IPS-20b (cell line): Measurements from ENCODE around the gene GSK3B.

Source experiments
- H3K27ac ChIP-seq: one replicate; pipeline ENCODE4 v1.5.1; 2013; ENCODE audit warnings: low read length
- H3K27me3 ChIP-seq: 2 replicates; pipeline ENCODE4 v1.6.1; 2013; ENCODE audit warnings: mild to moderate bottlenecking, low read length, inconsistent platforms; ENCODE audit not compliant: insufficient read depth
- H3K36me3 ChIP-seq: 2 replicates; pipeline ENCODE4 v1.6.1; 2013; ENCODE audit warnings: low read depth, mild to moderate bottlenecking, inconsistent platforms, low read length, moderate library complexity; ENCODE audit not compliant: insufficient read depth
- H3K4me1 ChIP-seq: 2 replicates; pipeline ENCODE4 v1.6.1; 2013; ENCODE audit warnings: mild to moderate bottlenecking, control low read depth, inconsistent platforms, low read length, moderate library complexity; ENCODE audit not compliant: insufficient read depth
- H3K4me3 ChIP-seq: 2 replicates; pipeline ENCODE4 v1.5.1; 2013; ENCODE audit warnings: mild to moderate bottlenecking, low read length, inconsistent platforms
- H3K9ac ChIP-seq: 2 replicates; pipeline ENCODE4 v1.6.1; 2013; ENCODE audit warnings: low read depth, mild to moderate bottlenecking, inconsistent platforms, low read length, moderate library complexity
- H3K9me3 ChIP-seq: 2 replicates; pipeline ENCODE4 v1.6.1; 2013; ENCODE audit warnings: mild to moderate bottlenecking, low read depth, low read length, inconsistent platforms; ENCODE audit not compliant: insufficient read depth

GSK3B gene

DNA sequence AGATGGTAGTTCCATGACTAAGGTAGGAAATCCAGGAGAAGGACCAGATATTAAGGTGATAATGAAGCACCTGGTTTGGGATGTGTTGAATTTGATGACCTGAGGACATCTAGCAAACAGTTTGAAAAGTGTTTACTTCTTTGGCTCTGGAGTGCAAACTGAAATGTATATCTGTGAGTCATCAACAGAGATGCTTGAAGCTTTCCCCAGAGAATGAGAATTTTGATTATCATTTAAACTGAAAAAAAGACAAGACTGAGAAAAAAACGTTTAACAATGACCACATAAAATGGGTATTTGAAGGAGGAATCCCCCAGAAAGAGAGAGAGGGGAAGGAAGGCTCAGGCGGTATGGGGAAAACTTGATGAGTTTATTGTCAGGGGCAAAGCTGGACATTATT is 20.7 kb upstream of the GSK3B start:
- no peak overlapping the region for H3K27ac ChIP-seq
- H3K27me3 ChIP-seq, result no peaks in the 10 kb centered on the region
- H3K9ac ChIP-seq, result no peak overlapping the region
- H3K4me1 ChIP-seq, result no peaks in the 10 kb centered on the region
- no peak overlapping the region for H3K4me3 ChIP-seq
- no peaks in the 10 kb centered on the region for H3K36me3 ChIP-seq
- H3K9me3 ChIP-seq, result peaks cover 6% of the 10 kb centered on the region; the same call in 1 of the 2 replicates

- Histone ChIP-seq H3K4me3 (no peak overlapping the region), H3K9me3 (peaks cover 6% of the 10 kb centered on the region; the same call in 1 of the 2 replicates), H3K27ac (no peak overlapping the region), H3K9ac (no peak overlapping the region), H3K36me3 (no peaks in the 10 kb centered on the region), H3K27me3 (no peaks in the 10 kb centered on the region), H3K4me1 (no peaks in the 10 kb centered on the region)
Observed at GRCh38 chr3:120114376-120114775, 20.1 kb upstream of the GSK3B start.

DNA sequence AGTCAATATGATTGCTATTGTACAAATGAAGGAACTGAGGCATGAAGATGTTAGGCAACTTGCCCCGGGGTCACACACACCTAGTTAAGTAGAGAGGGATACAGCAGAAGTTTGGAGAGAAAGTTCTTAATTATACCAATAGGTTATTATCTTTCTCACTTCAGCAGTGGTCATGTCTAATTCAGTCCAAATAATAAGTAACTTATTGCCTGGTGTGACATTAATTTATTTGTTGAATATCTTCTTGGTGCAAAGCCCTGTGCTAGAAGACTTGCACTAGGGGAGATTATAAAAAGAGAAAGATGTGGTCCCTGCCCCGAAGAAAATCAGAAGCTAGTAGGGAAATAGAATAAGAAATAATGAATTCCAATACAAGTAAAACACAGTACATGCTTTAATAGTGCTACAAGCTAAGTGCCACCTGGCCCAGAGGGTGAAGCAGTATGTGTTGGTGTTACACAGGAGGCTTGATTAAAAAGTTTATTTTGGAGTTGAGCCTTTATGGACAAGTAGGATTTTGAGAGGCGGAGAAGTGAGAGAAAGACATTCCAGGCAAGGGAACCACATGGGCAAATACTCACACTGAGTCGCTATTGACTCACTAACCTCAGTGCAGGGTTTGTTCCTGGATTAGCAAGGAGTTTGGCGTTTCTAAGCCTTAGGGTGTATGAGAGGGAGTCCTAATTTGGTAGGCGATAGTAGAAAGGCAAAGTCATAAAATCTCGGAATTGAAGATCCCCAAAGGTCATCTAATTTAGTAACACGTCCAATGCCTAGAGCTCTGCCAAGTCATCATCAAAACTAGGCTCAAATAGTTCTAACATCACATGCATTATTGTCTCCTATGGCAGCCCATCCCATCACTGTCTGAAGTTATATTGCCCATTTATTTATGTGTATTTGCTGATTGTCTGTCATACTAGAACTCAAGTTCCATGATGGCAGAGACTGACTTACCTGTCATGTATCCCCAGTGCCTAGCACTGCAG is 19.2 kb upstream of the GSK3B start:
- Histone ChIP-seq H3K4me1 (no peaks in the 10 kb centered on the region), H3K36me3 (no peaks in the 10 kb centered on the region), H3K9ac (no peak overlapping the region), H3K27me3 (no peaks in the 10 kb centered on the region), H3K27ac (no peak overlapping the region), H3K4me3 (no peak overlapping the region), H3K9me3 (peaks cover 6% of the 10 kb centered on the region; the same call in 1 of the 2 replicates)

DNA sequence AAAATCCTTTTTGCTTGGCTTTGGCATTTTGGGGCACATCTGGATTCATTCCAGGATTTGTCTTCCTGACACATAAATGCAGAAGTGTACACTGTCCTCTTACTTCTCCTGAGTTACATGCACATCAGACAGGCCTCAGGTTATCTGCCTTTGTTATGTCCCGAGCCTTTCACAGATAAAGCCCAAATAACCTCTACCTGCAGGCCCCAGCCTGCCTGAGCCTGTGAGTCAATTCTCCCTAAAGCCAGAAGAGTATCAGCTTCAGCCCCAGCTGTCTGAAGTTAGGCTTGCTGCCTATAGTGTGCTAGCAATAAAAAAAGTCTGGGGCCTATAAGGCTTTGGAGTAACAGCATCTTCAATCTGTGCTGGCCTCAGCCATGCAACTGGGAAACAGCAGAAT is 17.7 kb upstream of the GSK3B start:
- Histone ChIP-seq H3K27ac (no peak overlapping the region), H3K9ac (no peak overlapping the region), H3K9me3 (no peaks in the 10 kb centered on the region), H3K4me3 (no peak overlapping the region), H3K4me1 (no peaks in the 10 kb centered on the region), H3K27me3 (no peaks in the 10 kb centered on the region), H3K36me3 (no peaks in the 10 kb centered on the region)

- no peak overlapping the region for H3K9ac ChIP-seq
- H3K36me3 ChIP-seq, result peaks cover 27% of the 10 kb centered on the region; the same call in 1 of the 2 replicates
- no peaks in the 10 kb centered on the region for H3K9me3 ChIP-seq
- no peak overlapping the region for H3K27ac ChIP-seq
- H3K4me3 ChIP-seq, result no peak overlapping the region
- no peaks in the 10 kb centered on the region for H3K27me3 ChIP-seq
- H3K4me1 ChIP-seq, result no peaks in the 10 kb centered on the region
Observed at GRCh38 chr3:120103276-120103675, 9.0 kb upstream of the GSK3B start.

- Histone ChIP-seq H3K36me3 (peaks cover 32% of the 10 kb centered on the region; the same call in 1 of the 2 replicates), H3K9me3 (no peaks in the 10 kb centered on the region), H3K4me1 (no peaks in the 10 kb centered on the region), H3K4me3 (no peak overlapping the region), H3K9ac (no peak overlapping the region), H3K27ac (no peak overlapping the region), H3K27me3 (no peaks in the 10 kb centered on the region)
Observed at GRCh38 chr3:120102674-120103073, 8.4 kb upstream of the GSK3B start.

DNA sequence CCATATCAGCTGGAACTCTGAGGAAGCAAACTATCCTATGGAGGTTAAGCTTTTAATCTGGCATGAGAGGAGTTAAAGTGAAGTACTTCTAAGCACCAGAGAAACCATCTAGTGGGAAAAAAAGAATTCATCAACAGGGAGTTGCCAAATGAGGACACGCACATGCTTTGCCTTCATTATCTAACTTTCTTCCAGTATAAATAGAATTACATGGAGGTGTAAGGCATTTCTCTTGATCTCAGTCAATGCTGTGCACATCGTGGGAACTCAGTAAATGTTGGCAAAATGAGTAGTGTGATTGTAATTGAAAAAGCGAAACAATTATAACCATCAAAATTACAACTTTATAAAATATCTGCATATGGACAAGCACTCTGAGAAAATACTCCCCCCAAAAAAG is 8.0 kb upstream of the GSK3B start:
- no peak overlapping the region for H3K4me3 ChIP-seq
- no peaks in the 10 kb centered on the region for H3K27me3 ChIP-seq
- H3K9me3 ChIP-seq, result no peaks in the 10 kb centered on the region
- H3K27ac ChIP-seq, result no peak overlapping the region
- no peaks in the 10 kb centered on the region; the same call in 1 of the 2 replicates for H3K4me1 ChIP-seq
- H3K9ac ChIP-seq, result no peak overlapping the region
- peaks cover 32% of the 10 kb centered on the region; the same call in 1 of the 2 replicates for H3K36me3 ChIP-seq

- H3K9ac ChIP-seq, result no peak overlapping the region
- H3K4me1 ChIP-seq, result no peaks in the 10 kb centered on the region; the same call in 1 of the 2 replicates
- H3K4me3 ChIP-seq, result no peak overlapping the region
- H3K9me3 ChIP-seq, result no peaks in the 10 kb centered on the region
- H3K36me3 ChIP-seq, result peaks cover 32% of the 10 kb centered on the region; the same call in 1 of the 2 replicates
- H3K27me3 ChIP-seq, result no peaks in the 10 kb centered on the region
- H3K27ac ChIP-seq, result no peak overlapping the region
Observed at GRCh38 chr3:120101624-120102023, 7.4 kb upstream of the GSK3B start.

DNA sequence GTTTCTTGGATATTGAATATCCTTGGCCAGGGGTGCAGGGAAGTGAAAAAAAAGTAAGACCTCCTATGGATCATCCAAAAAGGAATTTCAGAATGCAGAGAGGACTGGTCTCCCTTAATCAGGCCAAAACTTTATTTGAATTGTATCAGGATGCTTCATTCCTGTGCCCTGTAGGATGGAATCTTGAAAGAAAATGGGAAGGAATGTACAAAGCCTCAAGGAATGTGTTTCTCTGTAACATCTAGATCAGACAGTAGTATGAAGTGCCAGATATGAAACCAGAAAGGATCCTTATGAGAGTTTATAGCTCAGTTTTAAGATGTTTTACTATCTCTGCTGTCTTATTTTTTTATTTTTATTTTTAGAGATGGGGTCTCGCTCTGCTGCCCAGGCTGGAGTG is 6.5 kb upstream of the GSK3B start:
- H3K27me3 ChIP-seq, result no peaks in the 10 kb centered on the region
- no peak overlapping the region for H3K9ac ChIP-seq
- peaks cover 32% of the 10 kb centered on the region; the same call in 1 of the 2 replicates for H3K36me3 ChIP-seq
- no peaks in the 10 kb centered on the region for H3K9me3 ChIP-seq
- no peaks in the 10 kb centered on the region; the same call in 1 of the 2 replicates for H3K4me1 ChIP-seq
- no peak overlapping the region for H3K4me3 ChIP-seq
- H3K27ac ChIP-seq, result no peak overlapping the region

- no peaks in the 10 kb centered on the region for H3K27me3 ChIP-seq
- no peak overlapping the region for H3K27ac ChIP-seq
- H3K36me3 ChIP-seq, result peaks cover 32% of the 10 kb centered on the region; the same call in 1 of the 2 replicates
- no peaks in the 10 kb centered on the region for H3K9me3 ChIP-seq
- H3K4me1 ChIP-seq, result no peaks in the 10 kb centered on the region; the same call in 1 of the 2 replicates
- no peak overlapping the region for H3K9ac ChIP-seq
- H3K4me3 ChIP-seq, result no peak overlapping the region
Observed at GRCh38 chr3:120098710-120099109, 4.5 kb upstream of the GSK3B start.

- H3K4me1 ChIP-seq, result no peaks in the 10 kb centered on the region; the same call in 1 of the 2 replicates
- peaks cover 21% of the 10 kb centered on the region; the same call in 1 of the 2 replicates for H3K36me3 ChIP-seq
- H3K4me3 ChIP-seq, result peak overlapping the region; percentile 92
- no peaks in the 10 kb centered on the region for H3K27me3 ChIP-seq
- H3K9ac ChIP-seq, result peak overlapping the region; percentile 93
- H3K27ac ChIP-seq, result peak overlapping the region; percentile 72
- H3K9me3 ChIP-seq, result no peaks in the 10 kb centered on the region
Observed at GRCh38 chr3:120095979-120096426, 1.8 kb upstream of the GSK3B start.
